HepG2 (cell line): Measurements from ENCODE around the gene NPEPL1. TPM values are rescaled to one million over a fixed set of nuclear protein-coding genes. Genes with fewer than 3 reads are reported as not detected.

ENCODE experiments used
- BRD4 ChIP-seq: sonication (generic); formaldehyde crosslinking; IDR thresholded peaks from 2 replicates; pipeline ENCODE4 v1.4.0; 2020; ENCODE audit warnings: missing genetic modification reagents
- EED ChIP-seq: sonication (generic); formaldehyde crosslinking; IDR thresholded peaks from 2 replicates; pipeline ENCODE4 v1.5.0; 2020; ENCODE audit warnings: mild to moderate bottlenecking, missing genetic modification reagents
- HOXA9 ChIP-seq: sonication (generic); formaldehyde crosslinking; IDR thresholded peaks from 2 replicates; pipeline ENCODE4 v1.8.1; 2022; ENCODE audit warnings: missing genetic modification reagents, mild to moderate bottlenecking, moderate library complexity, borderline replicate concordance
- NR2F6 ChIP-seq, 2 experiments: IDR thresholded peaks; 2 replicates each; pipeline ENCODE4 v1.6.1; 2016; ENCODE audit warnings: antibody characterized with exemption in 1 of 2, mild to moderate bottlenecking in 1 of 2
- REL ChIP-seq: sonication (generic); formaldehyde crosslinking; conservative IDR thresholded peaks from 2 replicates; pipeline ENCODE4 v1.8.0; 2022; ENCODE audit warnings: mild to moderate bottlenecking, missing genetic modification reagents, moderate library complexity
- TCF7L2 ChIP-seq: IDR thresholded peaks from 2 replicates; pipeline ENCODE4 v1.6.1; 2011; ENCODE audit warnings: mild to moderate bottlenecking, low read depth, low read length, moderate library complexity
- ZBTB3 ChIP-seq: sonication (generic); formaldehyde crosslinking; IDR thresholded peaks from 2 replicates; pipeline ENCODE4 v1.4.0; 2020; ENCODE audit warnings: low read depth, mild to moderate bottlenecking, moderate library complexity, missing genetic modification reagents, borderline replicate concordance
- ZFX ChIP-seq: sonication (generic); formaldehyde crosslinking; IDR thresholded peaks from 2 replicates; pipeline ENCODE4 v1.4.0; 2020; ENCODE audit warnings: mild to moderate bottlenecking, low read depth, missing genetic modification reagents, moderate library complexity
- ZHX1 ChIP-seq: sonication (generic); formaldehyde crosslinking; IDR thresholded peaks from 2 replicates; pipeline ENCODE4 v1.8.1; 2022; ENCODE audit warnings: low read depth, mild to moderate bottlenecking, missing genetic modification reagents
- ZNF142 ChIP-seq: sonication (generic); formaldehyde crosslinking; IDR thresholded peaks from 2 replicates; pipeline ENCODE4 v1.4.0; 2020; ENCODE audit warnings: missing genetic modification reagents
- ZNF17 ChIP-seq: sonication (generic); formaldehyde crosslinking; IDR thresholded peaks from 2 replicates; pipeline ENCODE4 v1.5.0; 2020; ENCODE audit warnings: mild to moderate bottlenecking, missing genetic modification reagents
- ZNF230 ChIP-seq: sonication (generic); formaldehyde crosslinking; IDR thresholded peaks from 2 replicates; pipeline ENCODE4 v1.4.0; 2020; ENCODE audit warnings: mild to moderate bottlenecking, missing genetic modification reagents
- ZNF281 ChIP-seq: sonication (generic); formaldehyde crosslinking; IDR thresholded peaks from 2 replicates; pipeline ENCODE4 v1.4.0; 2020; ENCODE audit warnings: missing genetic modification reagents, borderline replicate concordance
- ZNF513 ChIP-seq: sonication (generic); formaldehyde crosslinking; conservative IDR thresholded peaks from 2 replicates; pipeline ENCODE4 v1.5.0; 2020; ENCODE audit warnings: missing genetic modification reagents
- ZNF768 ChIP-seq: sonication (generic); formaldehyde crosslinking; IDR thresholded peaks from 2 replicates; pipeline ENCODE4 v1.4.0; 2020; ENCODE audit warnings: missing genetic modification reagents
- polyA plus RNA-seq, 8 experiments: library from polyadenylated mRNA; depleted of rRNA in 3 of 8; stranded (reverse) in 7 of 8; unstranded in 1 of 8; fragments of >200 nt; fragmentation: Illumina TruSeq in 4 of 8; extraction: Trizol in 4 of 8; gene quantifications; 2 replicates each; pipeline versions ENCODE4 v1.2.1 to v1.2.3, GENCODE V29; 2011 to 2016; ENCODE audit warnings: low read depth in 4 of 8, missing spikeins in 1 of 8, mixed read lengths in 1 of 8; ENCODE audit not compliant: insufficient read depth in 1 of 8
- total RNA-seq, 5 experiments: library from RNA; depleted of rRNA; stranded (reverse); fragments of >200 nt; fragmentation: Illumina TruSeq; extraction: Trizol; gene quantifications; 2 replicates each; pipeline ENCODE4 v1.2.3, GENCODE V29; 2016; ENCODE audit warnings: low read depth in 1 of 5

NPEPL1 gene
- total and polyA plus RNA-seq, 2 of the 13 experiments (the other 11 are each of a cell fraction or from before 2014, with no cell fraction given), result 4.1 to 7.5 TPM

GRCh38 chr20:58650776-58651558, 41.6 kb upstream of the NPEPL1 start, which contains the start of gene STX16 (continued):
- peak; percentile 98 for TF ChIP-seq ZHX1
- no peak for TF ChIP-seq ZNF17 (CRISPR knock-in tag)
- peak; percentile 99 for TF ChIP-seq REL (CRISPR knock-in tag)
- peak; percentile 98 for TF ChIP-seq HOXA9 (CRISPR knock-in tag)
- TF ChIP-seq EED, result peak; percentile 97
- peak; percentile 94 for TF ChIP-seq ZNF768
- peak; percentile 88 for TF ChIP-seq ZBTB3
- peak; percentile 90 for TF ChIP-seq ZNF142 (CRISPR knock-in tag)
- TF ChIP-seq ZFX (CRISPR knock-in tag), result peak; percentile 100
- 0 out of 2 replicates have a peak, but pooled peaks have one; percentile 48 for TF ChIP-seq NR2F6 (IDR thresholded peaks at IDR 0.05)
- peak; percentile 93 for TF ChIP-seq NR2F6 (CRISPR knock-in tag; IDR thresholded peaks at IDR 0.05)
- TF ChIP-seq ZNF281, result peak; percentile 89
- peak; percentile 100 for TF ChIP-seq ZNF513 (CRISPR knock-in tag)
- TF ChIP-seq TCF7L2, result no peak
- TF ChIP-seq BRD4, result peak; percentile 100
- TF ChIP-seq ZNF230 (CRISPR knock-in tag), result peak; percentile 99
